Muscle of leg (tissue), 11 donors: ENCODE data around the gene KRTAP5-11. TPM values are rescaled to one million over a fixed set of nuclear protein-coding genes. Genes with fewer than 3 reads are reported as not detected.

Experiments used
- DNase-seq: peaks from one replicate; pipeline ENCODE4 v3.0.0; 2013
- H3K27ac ChIP-seq: one replicate; pipeline ENCODE4 v1.5.1; 2013; ENCODE audit warnings: mild to moderate bottlenecking, low read length, control low read depth
- H3K27me3 ChIP-seq: one replicate; pipeline ENCODE4 v1.6.1; 2013; ENCODE audit warnings: low read length; ENCODE audit not compliant: control insufficient read depth, insufficient read depth
- H3K36me3 ChIP-seq: one replicate; pipeline ENCODE4 v1.6.1; 2013; ENCODE audit warnings: low read length; ENCODE audit not compliant: control insufficient read depth, insufficient read depth
- H3K4me1 ChIP-seq: one replicate; pipeline ENCODE4 v1.6.1; 2013; ENCODE audit warnings: low read length; ENCODE audit not compliant: control insufficient read depth, insufficient read depth
- H3K4me3 ChIP-seq: one replicate; pipeline ENCODE4 v1.5.1; 2013; ENCODE audit warnings: low read length, control low read depth
- H3K9me3 ChIP-seq: replicated peaks from 2 replicates; pipeline ENCODE4 v1.6.1; 2013; ENCODE audit warnings: low read depth, low read length; ENCODE audit not compliant: control insufficient read depth
- WGBS: methylation state at CpG from one replicate; pipeline ENCODE4 v1.1.5; 2013; ENCODE audit warnings: missing lambda C conversion rate; ENCODE audit not compliant: insufficient coverage; 5-methylcytosine and 5-hydroxymethylcytosine counted together
- polyA plus RNA-seq, 8 donors: library from polyadenylated mRNA; unstranded; fragments of 120-200 nt; gene quantifications; one replicate each; pipeline versions ENCODE4 v1.2.1 to v1.2.3, GENCODE V29; 2013; ENCODE audit warnings: inconsistent platforms in 1 of 8, low replicate concordance in 1 of 8; ENCODE audit not compliant: insufficient read length in 8 of 8, insufficient read depth in 1 of 8
- total RNA-seq: library from RNA; stranded (reverse); fragments of 120-200 nt; gene quantifications from one replicate; pipeline ENCODE4 v1.2.4, GENCODE V29; 2013

The KRTAP5-11 gene
- total and polyA plus RNA-seq, 9 donors = 0.33 TPM; not detected in 8

- no peak for DNase-seq
- no peaks in the 10 kb centered on the region for H3K27me3 ChIP-seq
- H3K4me3 ChIP-seq = no peak overlapping the region
- H3K27ac ChIP-seq = no peak overlapping the region
- 67% methylated on average over 1 of the region's 4 CpGs for WGBS
- H3K9me3 ChIP-seq = no peaks in the 10 kb centered on the region
- no peaks in the 10 kb centered on the region for H3K4me1 ChIP-seq
- H3K36me3 ChIP-seq = no peaks in the 10 kb centered on the region
Measured at GRCh38 chr11:71556018-71556417, 26.7 kb downstream of the KRTAP5-11 start.

DNA sequence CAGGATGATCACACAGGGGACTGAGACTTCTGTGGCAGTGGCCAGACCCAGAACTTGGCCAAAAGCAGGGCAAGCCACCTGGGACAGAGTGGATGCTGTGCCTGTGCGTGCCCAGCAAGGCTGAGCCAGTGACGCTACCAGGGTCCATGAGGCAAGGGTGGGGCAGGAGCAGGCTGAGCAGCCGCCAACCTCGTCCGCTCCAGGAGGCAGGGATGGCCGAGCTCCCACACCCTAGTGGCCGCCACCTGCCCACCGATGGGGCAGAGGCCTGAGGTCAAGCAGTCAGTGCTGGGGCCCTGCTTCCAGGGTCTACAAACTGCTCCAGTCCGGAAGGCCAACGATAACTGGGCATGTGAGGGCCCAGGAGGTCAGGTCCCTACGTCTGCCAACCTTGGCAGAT, 27.2 kb downstream of the KRTAP5-11 start:
- H3K9me3 ChIP-seq = no peaks in the 10 kb centered on the region
- no peaks in the 10 kb centered on the region for H3K36me3 ChIP-seq
- no peak overlapping the region for H3K4me3 ChIP-seq
- no peak overlapping the region for H3K27ac ChIP-seq
- no peaks in the 10 kb centered on the region for H3K4me1 ChIP-seq
- 82% methylated on average over 11 of the region's 11 CpGs for WGBS
- DNase-seq = no peak
- no peaks in the 10 kb centered on the region for H3K27me3 ChIP-seq

- WGBS = 84% methylated on average over 6 of the region's 6 CpGs
- Histone ChIP-seq H3K4me3 (no peak overlapping the region), H3K36me3 (no peaks in the 10 kb centered on the region), H3K4me1 (no peaks in the 10 kb centered on the region), H3K27me3 (no peaks in the 10 kb centered on the region), H3K27ac (no peak overlapping the region), H3K9me3 (no peaks in the 10 kb centered on the region)
- no peak for DNase-seq
Measured at GRCh38 chr11:71554996-71555395, 27.7 kb downstream of the KRTAP5-11 start.

GRCh38 chr11:71551711-71552110, 31.0 kb downstream of the KRTAP5-11 start:
- DNase-seq = peak; percentile 13
- H3K36me3 ChIP-seq = no peaks in the 10 kb centered on the region
- no CpG with 5 or more reads among the region's 1 CpG for WGBS
- peaks cover 4% of the 10 kb centered on the region for H3K9me3 ChIP-seq
- H3K27ac ChIP-seq = no peak overlapping the region
- H3K4me1 ChIP-seq = peaks cover 7% of the 10 kb centered on the region
- no peak overlapping the region for H3K4me3 ChIP-seq
- H3K27me3 ChIP-seq = peaks cover 2% of the 10 kb centered on the region

DNA sequence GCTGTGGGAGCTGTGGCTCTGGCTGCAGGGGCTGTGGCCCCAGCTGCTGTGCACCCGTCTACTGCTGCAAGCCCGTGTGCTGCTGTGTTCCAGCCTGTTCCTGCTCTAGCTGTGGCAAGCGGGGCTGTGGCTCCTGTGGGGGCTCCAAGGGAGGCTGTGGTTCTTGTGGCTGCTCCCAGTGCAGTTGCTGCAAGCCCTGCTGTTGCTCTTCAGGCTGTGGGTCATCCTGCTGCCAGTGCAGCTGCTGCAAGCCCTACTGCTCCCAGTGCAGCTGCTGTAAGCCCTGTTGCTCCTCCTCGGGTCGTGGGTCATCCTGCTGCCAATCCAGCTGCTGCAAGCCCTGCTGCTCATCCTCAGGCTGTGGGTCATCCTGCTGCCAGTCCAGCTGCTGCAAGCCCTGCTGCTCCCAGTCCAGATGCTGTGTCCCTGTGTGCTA, 33.9 kb downstream of the KRTAP5-11 start:
- Histone ChIP-seq H3K9me3 (peaks cover 4% of the 10 kb centered on the region), H3K27ac (no peak overlapping the region), H3K4me3 (no peak overlapping the region), H3K36me3 (no peaks in the 10 kb centered on the region), H3K27me3 (peaks cover 5% of the 10 kb centered on the region), H3K4me1 (peaks cover 7% of the 10 kb centered on the region)
- peak; percentile 17 for DNase-seq
- 25% methylated on average over 5 of the region's 5 CpGs for WGBS

DNA sequence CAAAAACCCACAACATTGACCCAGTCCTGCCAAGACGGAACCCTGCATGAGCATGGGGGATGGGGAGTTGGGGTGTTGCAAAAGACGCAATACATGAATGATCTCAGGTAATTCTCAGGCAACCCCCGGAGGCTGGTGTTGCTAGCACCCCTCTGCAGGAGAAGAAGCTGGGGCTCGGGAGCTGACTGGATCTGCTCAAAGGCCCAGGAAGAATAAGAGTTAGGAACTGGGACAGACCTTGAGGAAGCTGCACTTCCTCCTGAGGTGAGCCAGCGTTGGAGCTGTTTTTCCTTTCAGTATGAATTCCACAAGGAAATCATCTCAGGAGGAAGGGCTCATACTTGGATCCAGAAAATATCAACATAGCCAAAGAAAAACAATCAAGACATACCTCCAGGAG, 34.6 kb downstream of the KRTAP5-11 start, which contains the start of gene KRTAP5-9:
KRTAP5-9 (plus strand) TSS at position 301 of the 400 bp plus-strand sequence. CDS start 238 bp downstream, outside the sequence.
- Histone ChIP-seq H3K9me3 (peaks cover 4% of the 10 kb centered on the region), H3K4me1 (peaks cover 7% of the 10 kb centered on the region), H3K27ac (no peak within 1 kb of the TSS), H3K36me3 (no peaks in the 10 kb centered on the region), H3K4me3 (no peak within 1 kb of the TSS), H3K27me3 (peaks cover 5% of the 10 kb centered on the region)
- WGBS = 64% methylated on average over 3 of the region's 5 CpGs
- peak; percentile 9 for DNase-seq

DNA sequence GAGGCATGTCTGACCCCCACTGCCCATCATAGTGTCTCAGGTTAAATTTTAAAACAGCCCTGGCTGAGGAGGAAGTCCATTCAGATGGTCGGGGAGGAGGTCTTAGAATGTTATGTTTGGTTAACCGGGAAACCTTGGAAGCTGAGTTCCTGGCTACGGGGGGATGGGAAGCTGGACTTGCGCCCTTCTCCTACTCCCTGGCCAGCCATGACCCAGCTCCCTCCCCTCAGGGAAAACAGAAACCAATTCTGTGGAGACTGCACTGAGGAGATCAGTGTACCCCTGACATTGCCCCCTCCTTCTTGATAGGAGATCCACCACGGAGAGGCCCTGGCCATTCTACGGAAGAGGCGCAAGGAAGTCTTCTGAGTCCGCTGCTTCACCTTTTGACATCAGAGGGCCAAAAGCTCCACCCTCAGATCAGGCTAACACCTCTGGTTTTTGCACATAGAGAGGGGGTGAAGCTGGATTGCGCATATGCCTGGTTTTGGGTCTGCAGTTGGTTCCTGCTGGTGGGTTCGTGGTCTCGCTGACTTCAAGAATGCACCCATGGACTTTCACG, 37.2 kb downstream of the KRTAP5-11 start:
- H3K4me1 ChIP-seq = peaks cover 7% of the 10 kb centered on the region
- no peak for DNase-seq
- peaks cover 4% of the 10 kb centered on the region for H3K9me3 ChIP-seq
- no peaks in the 10 kb centered on the region for H3K36me3 ChIP-seq
- 86% methylated on average over 4 of the region's 12 CpGs for WGBS
- no peak overlapping the region for H3K4me3 ChIP-seq
- H3K27me3 ChIP-seq = peaks cover 5% of the 10 kb centered on the region
- no peak overlapping the region for H3K27ac ChIP-seq

DNA sequence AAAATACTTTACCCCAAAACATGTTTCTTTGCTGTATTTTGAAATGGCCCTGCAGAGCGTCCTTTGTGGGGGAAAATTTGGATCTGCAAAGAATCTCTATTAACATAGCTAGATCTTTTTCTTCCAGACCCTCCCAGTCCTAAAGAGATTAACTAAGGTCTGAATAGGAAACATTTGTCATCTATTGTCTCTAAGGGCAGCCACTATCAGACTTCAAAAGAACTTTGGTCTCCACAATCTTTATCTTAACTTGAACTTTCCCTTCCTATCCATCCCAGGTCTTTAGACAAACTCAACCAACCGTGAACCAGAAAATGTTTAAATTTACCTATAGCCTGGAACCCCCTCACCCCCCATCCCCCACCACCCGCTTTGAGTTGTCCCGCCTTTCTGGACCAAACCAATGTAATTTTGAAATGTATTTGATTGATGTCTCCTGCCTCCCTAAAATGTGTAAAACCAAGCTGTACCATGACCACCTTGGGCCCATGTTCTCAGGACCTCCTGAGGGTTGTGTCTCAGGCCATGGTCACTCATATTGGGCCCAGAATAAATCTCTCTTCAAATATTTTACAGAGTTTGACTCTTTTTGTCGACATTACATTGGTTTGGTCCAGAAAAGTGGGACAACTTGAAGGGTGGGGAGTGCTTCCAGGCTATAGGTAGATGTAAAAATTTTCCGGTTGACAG, 38.0 kb downstream of the KRTAP5-11 start:
- Histone ChIP-seq H3K36me3 (no peaks in the 10 kb centered on the region), H3K4me1 (peaks cover 7% of the 10 kb centered on the region), H3K9me3 (peaks cover 4% of the 10 kb centered on the region), H3K4me3 (no peak overlapping the region), H3K27me3 (peaks cover 5% of the 10 kb centered on the region), H3K27ac (no peak overlapping the region)
- no peak for DNase-seq
- 100% methylated on average over 1 of the region's 6 CpGs for WGBS

DNA sequence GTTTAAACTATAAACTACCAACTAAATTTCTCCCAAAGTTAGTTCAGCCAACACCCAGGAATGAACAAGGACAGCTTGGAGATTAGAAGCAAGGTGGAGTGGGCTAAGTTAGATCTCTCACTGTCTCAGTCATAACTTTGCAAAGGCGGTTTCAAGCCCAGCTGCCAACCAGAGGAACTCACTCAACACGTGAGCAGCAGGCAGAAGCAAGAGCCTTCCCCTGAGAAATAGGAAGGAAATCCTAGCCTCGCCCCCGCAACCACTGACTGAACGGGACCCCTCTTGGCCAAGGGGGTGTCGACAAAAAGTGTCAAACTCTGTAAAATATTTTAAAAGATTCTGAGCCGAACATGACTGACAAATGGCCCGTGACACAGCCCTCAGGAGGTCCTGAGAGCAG, 38.8 kb downstream of the KRTAP5-11 start:
- DNase-seq = peak; percentile 7
- 43% methylated on average over 5 of the region's 8 CpGs for WGBS

GRCh38 chr11:71542879-71543777, 39.5 kb downstream of the KRTAP5-11 start:
- Histone ChIP-seq H3K9me3 (peaks cover 4% of the 10 kb centered on the region), H3K27ac (no peak overlapping the region), H3K4me3 (no peak overlapping the region), H3K36me3 (no peaks in the 10 kb centered on the region), H3K27me3 (peaks cover 5% of the 10 kb centered on the region), H3K4me1 (peaks cover 1% of the 10 kb centered on the region)
- WGBS = 57% methylated on average over 12 of the region's 15 CpGs
- DNase-seq = peak; percentile 4

More for the DNA sequence above, 38.8 kb downstream of the KRTAP5-11 start:
- Histone ChIP-seq H3K27ac (no peak overlapping the region), H3K9me3 (peaks cover 4% of the 10 kb centered on the region), H3K4me3 (no peak overlapping the region), H3K27me3 (peaks cover 5% of the 10 kb centered on the region), H3K36me3 (no peaks in the 10 kb centered on the region), H3K4me1 (peaks cover 7% of the 10 kb centered on the region)
